HCT116 (cell line): ENCODE results near the gene ZNF341. TPM values are rescaled to one million over a fixed set of nuclear protein-coding genes. Genes with fewer than 3 reads are reported as not detected.

Experiments
- EGR1 ChIP-seq: IDR thresholded peaks from 2 replicates; pipeline ENCODE4 v1.6.1; 2012; ENCODE audit warnings: low read depth
- ELF1 ChIP-seq: IDR thresholded peaks from 2 replicates; pipeline ENCODE4 v1.6.1; 2012; ENCODE audit warnings: low read depth, borderline replicate concordance
- EZH2phosphoT487 ChIP-seq: fragments of 200-600 bp; IDR thresholded peaks from 2 replicates; pipeline ENCODE4 v1.6.1; 2018; ENCODE audit warnings: antibody characterized with exemption, borderline replicate concordance
- FOSL1 ChIP-seq: IDR thresholded peaks from 2 replicates; pipeline ENCODE4 v1.6.1; 2012; ENCODE audit warnings: low read depth
- SP1 ChIP-seq: IDR thresholded peaks from 2 replicates; pipeline ENCODE4 v1.6.1; 2012; ENCODE audit warnings: low read depth
- SRF ChIP-seq: IDR thresholded peaks from 2 replicates; pipeline ENCODE4 v1.6.1; 2012; ENCODE audit warnings: low read depth
- TCF7L2 ChIP-seq: IDR thresholded peaks from 2 replicates; pipeline ENCODE4 v1.7.0; 2011; ENCODE audit warnings: borderline replicate concordance, inconsistent platforms; ENCODE audit not compliant: insufficient read depth, insufficient read length; ENCODE audit errors: extremely low read depth
- total RNA-seq: library from RNA; stranded (reverse); gene quantifications from one replicate; pipeline ENCODE4 v1.2.1, GENCODE V29; 2021; ENCODE audit not compliant: unreplicated experiment
- TF ChIP-seq, protein P1 (sequence below): IDR thresholded peaks from 2 replicates; pipeline ENCODE4 v1.6.1; 2012; ENCODE audit warnings: low read depth

ZNF341 gene
- total RNA-seq, 1 experiment from 2014 or later, result 4.9 TPM

- no peak for TF ChIP-seq EZH2phosphoT487
- TF ChIP-seq, protein P1, sequence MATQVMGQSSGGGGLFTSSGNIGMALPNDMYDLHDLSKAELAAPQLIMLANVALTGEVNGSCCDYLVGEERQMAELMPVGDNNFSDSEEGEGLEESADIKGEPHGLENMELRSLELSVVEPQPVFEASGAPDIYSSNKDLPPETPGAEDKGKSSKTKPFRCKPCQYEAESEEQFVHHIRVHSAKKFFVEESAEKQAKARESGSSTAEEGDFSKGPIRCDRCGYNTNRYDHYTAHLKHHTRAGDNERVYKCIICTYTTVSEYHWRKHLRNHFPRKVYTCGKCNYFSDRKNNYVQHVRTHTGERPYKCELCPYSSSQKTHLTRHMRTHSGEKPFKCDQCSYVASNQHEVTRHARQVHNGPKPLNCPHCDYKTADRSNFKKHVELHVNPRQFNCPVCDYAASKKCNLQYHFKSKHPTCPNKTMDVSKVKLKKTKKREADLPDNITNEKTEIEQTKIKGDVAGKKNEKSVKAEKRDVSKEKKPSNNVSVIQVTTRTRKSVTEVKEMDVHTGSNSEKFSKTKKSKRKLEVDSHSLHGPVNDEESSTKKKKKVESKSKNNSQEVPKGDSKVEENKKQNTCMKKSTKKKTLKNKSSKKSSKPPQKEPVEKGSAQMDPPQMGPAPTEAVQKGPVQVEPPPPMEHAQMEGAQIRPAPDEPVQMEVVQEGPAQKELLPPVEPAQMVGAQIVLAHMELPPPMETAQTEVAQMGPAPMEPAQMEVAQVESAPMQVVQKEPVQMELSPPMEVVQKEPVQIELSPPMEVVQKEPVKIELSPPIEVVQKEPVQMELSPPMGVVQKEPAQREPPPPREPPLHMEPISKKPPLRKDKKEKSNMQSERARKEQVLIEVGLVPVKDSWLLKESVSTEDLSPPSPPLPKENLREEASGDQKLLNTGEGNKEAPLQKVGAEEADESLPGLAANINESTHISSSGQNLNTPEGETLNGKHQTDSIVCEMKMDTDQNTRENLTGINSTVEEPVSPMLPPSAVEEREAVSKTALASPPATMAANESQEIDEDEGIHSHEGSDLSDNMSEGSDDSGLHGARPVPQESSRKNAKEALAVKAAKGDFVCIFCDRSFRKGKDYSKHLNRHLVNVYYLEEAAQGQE, result no peak
- TF ChIP-seq TCF7L2, result no peak
- TF ChIP-seq EGR1, result no peak
- TF ChIP-seq SP1, result no peak
- TF ChIP-seq ELF1, result no peak
- TF ChIP-seq FOSL1, result no peak
- no peak for TF ChIP-seq SRF
Measured at GRCh38 chr20:33730946-33731692, 677 bp upstream of the ZNF341 start (continued).
